DMS153 (cell line): Measurements from ENCODE around the gene PBX4.

ENCODE experiments used
- DNase-seq: peaks from one replicate; lab custom pipeline; 2025; lab: John Stamatoyannopoulos, UW

The PBX4 gene

DNA sequence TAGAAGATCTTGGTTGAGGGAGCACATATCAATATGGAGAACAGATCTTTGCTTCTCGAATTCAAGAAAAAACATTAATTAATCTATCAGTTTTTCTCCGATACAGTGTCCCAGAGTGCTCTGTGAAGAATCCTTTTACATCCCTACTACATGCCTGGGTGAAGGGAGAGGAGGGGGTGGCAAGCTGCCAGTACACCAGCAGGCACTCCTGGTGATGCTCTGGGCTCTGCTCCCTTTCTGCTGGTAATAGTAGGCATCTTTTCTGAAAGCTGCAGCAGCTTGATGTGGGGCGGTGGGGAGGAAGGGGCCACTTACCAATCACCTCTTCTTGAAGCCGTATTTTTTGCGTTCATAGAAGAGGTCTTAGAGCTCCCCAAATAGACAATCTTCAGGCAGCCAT, 30.7 kb downstream of the PBX4 start:
- DNase-seq: no peak

- DNase-seq: no peak
These were observed 34.1 kb downstream of the PBX4 start for GRCh38 chr19:19584356-19584755.

- no peak for DNase-seq
These were observed 36.0 kb downstream of the PBX4 start for GRCh38 chr19:19582471-19582870.

GRCh38 chr19:19581391-19581790, 37.1 kb downstream of the PBX4 start:
- no peak for DNase-seq

DNA sequence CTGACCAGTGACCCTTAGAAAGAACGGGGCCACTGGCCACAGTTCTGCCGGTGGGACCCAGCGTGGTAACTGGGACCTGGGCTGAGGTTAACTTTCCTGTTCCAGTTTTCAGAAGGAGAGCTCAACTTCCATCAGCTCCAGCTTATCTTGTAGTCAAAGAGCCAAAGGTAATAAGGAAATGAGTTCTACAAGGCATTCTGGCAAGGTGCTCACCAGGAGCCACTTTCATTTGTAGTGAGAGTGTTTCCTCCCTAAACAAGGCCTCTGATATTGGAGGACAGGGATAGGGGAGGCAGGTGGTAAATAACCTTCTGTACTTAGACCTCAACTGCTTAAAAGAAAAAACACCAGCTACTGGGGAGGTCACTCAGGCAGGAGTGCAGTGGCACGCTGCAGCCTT, 38.1 kb downstream of the PBX4 start:
- no peak for DNase-seq

GRCh38 chr19:19579533-19580361, 38.7 kb downstream of the PBX4 start:
- DNase-seq: no peak

DNA sequence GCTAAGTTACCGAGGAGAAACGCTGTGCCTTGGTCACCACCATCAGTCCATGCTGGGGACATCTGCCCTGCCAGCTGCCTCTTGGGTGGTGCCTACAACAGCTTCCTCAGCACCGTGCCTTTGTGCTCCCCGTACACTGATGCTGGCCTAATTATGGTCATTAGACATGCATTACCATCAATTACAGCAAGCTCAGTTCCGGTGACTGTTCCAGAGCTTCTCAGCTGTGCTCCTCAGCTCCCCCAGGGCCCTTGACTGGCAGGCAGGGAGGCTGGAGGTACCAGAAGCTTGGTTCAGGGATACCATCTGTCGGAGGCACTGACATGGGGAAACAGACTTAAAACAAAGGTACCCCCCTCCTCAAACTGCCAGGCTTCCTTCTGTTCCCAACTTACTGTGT, 40.2 kb downstream of the PBX4 start:
- DNase-seq: no peak

GRCh38 chr19:19575411-19575810, 43.1 kb downstream of the PBX4 start:
- no peak for DNase-seq

DNA sequence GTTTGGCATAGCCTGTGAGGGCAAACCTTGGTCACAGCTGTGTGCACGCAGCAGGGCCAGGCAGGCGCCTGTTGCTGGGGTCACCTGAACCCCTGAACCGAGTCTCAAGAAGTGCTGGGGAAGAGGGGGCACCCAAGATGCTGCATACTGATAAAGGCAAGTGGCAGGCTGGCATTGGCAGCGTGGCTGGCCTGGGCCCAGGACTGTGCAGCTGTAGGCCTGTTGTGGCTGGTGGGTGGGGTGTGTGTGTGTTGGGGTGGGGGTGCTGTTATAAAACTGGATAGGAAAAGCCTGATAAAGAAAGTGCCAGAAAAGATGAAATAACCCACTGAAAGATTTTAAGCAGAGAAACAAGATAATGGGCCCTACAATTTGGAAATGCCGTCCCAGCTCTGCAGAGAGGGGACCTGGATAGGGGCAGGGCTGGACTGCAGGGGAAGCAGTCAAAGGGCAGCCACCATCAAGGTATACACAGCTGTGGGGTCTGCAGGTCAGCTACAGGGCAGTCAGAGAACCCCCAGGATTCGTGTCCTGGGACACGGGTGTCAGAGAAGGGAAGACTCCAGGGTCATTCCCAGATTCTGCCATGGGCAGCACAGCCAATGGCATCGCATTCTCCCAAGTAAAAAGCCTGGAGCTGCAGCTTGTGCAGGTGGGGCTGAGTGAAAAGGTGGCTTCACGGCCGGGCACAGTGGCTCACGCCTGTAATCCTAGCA, 47.3 kb downstream of the PBX4 start:
- no peak for DNase-seq

- DNase-seq: no peak
These were observed 47.9 kb downstream of the PBX4 start for GRCh38 chr19:19570571-19570970.

DNA sequence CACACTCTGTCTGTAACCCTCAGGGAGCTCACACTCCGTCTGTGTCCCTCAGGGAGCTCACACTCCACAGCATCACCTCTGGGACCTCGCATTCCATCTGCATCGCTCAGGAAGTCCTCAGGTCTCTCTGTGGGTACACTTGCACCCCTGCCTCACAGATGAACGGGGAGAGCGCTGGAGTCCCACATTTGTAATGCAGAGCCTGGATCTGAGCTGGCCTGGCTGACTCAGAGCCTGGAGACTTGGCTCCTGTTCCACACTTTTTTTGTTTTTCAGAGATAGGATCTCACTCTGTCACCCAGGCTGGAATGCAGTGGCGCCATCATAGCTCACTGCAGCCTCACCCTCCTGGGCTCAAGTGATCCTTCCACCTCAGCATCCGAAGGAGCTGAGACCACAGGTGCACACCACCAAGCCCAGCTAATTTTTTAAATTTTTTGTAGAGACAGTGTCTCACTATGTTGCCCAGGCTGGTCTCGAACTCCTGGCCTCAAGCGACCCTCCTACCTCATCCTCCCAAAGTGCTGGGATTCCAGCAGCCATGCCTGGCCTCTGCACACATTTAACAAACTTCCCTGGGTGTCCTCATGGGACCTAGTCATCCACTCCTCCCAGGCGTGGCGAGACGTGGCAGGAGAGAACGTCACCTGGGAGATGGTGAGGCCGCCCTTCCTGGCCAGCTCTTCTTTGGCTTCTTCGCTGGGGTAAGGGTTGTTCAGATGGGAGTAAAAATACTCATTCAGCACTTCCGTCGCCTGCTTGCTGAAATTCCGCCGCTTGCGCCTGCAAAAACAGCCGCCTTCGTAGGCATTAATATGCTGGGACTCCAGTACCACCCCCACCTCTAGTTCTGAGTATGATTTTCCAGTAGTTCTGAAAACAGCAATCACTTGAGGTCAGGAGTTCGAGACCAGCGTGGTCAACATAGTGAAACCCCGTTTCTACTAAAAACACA, 49.4 kb downstream of the PBX4 start:
- DNase-seq: no peak

- no peak for DNase-seq
These were observed 51.1 kb downstream of the PBX4 start for GRCh38 chr19:19567391-19567790.

DNA sequence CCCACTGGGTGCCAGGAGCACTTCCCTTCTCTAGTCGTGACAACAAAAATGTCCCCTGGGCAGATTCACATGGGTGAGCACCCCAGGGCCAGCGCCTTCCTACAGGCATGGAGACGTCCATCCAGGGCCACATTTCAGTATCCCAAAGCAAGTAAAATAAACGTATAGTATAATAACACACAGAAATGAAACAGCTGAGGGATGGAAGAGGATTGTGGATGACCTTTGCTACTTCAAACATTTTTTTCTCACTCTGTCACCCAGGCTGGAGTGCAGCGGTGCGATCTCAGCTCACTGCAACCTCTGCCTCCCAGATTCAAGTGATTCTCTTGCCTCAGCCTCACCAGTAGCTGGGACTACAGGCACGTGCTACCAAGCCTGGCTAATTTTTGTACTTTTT, 52.2 kb downstream of the PBX4 start:
- DNase-seq: no peak

- no peak for DNase-seq
These were observed 55.1 kb downstream of the PBX4 start for GRCh38 chr19:19563348-19563848.

DNA sequence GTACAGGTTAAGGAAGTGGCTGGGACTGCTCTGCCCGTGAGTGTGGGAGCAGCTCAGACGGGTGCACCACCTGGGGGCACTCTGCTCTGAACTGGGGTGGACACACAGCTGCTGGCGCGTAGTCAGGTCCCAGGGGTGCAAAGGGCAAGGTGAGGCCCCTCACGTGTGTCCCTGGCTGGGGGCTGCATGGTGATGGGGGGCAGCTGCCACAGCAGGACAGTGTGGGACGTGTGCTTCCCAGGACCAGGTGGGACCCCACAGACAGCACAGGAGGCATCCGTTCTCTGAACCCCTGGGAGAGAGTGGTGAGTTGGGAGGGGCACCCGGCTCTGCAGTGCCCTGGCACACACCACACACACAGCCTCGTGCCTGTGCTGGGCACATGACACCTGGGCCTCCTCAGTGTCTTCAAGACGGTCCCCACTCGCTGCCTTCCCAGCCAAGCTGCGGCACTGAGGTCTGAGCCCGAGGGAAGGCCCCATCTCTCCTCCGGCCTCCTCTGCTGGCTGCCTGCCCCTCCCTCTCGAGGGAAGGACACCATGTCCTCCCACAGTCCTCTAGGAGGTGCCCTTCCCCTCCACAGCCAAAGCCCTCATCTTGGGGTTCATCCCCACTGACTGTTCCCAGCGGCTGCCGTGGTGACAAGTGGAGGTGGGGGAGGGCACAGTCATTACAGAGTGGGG, 55.7 kb downstream of the PBX4 start:
- DNase-seq: no peak

- DNase-seq: no peak
These were observed 56.4 kb downstream of the PBX4 start for GRCh38 chr19:19561946-19562664.

GRCh38 chr19:19559931-19560330, 58.6 kb downstream of the PBX4 start:
- no peak for DNase-seq

DNA sequence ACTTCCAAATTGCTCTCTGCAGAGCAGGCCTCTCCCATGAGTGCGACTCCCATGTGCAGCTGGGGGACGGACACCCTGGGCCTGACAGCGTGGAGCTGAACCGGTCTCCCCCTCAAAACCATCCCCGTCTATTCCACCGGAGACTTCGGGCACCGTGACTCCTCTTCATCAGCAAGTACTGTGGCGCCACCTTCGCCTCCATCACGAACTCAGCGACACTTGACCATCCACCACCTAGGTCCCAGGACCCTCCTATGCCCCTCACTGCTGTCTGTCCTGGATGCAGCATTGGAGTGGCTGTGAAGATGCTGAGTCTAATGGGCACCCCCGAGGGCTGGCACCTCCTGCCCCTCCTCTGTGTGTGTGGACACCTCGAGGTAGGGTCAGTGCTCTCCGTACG, 59.9 kb downstream of the PBX4 start:
- no peak for DNase-seq

DNA sequence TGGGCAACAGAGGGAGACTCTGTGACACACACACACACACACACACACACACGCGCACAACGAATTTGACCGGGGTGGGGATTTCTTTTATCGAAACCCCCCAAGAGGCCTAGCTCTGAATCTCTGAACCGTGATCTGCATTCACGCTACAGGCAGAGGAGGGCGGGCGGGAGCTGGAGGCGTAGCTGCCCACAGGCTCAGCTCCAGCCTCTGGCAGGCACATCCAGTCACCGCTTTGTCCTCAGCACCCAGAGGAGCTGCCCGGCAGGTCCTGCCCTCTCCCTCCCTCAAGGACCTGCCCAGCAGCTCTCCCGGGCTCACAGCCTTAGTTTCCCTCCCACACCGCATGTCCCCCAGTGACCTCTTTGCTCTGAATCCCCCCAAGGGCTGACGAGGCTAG, 60.4 kb downstream of the PBX4 start:
- DNase-seq: no peak

GRCh38 chr19:19554074-19555023, 64.1 kb downstream of the PBX4 start:
- no peak for DNase-seq
